Heart right ventricle (tissue), 16 donors: ENCODE data around the gene CSNK1A1L. TPM values are rescaled to one million over a fixed set of nuclear protein-coding genes. Genes with fewer than 3 reads are reported as not detected.

Experiments used
- ATAC-seq, 8 donors: fragments of 200-7000 bp; cut with Tn5 transposase; one replicate each; pipeline ENCODE4 v1.9.1; 2020; ENCODE audit warnings: mild to moderate bottlenecking in 8 of 8, moderate library complexity in 8 of 8, moderate number of reproducible peaks in 1 of 8
- DNase-seq, 2 donors: peaks; one replicate each; pipeline ENCODE4 v3.0.0-alpha.2; 2020
- H3K27ac ChIP-seq, 10 donors: fragments of 200-600 bp; sonication (generic) in 2 of 10; one replicate each; pipeline versions ENCODE4 v1.5.0 to v1.8.0; 2020 to 2022; ENCODE audit warnings: mild to moderate bottlenecking in 3 of 10
- H3K27me3 ChIP-seq, 7 donors: fragments of 200-600 bp; one replicate each; pipeline ENCODE4 v1.8.0; 2021 to 2022; ENCODE audit warnings: mild to moderate bottlenecking in 2 of 7
- H3K36me3 ChIP-seq, 9 donors: fragments of 200-600 bp; sonication (generic) in 1 of 9; one replicate each; pipeline versions ENCODE4 v1.5.0 to v1.8.0; 2020 to 2022; ENCODE audit warnings: mild to moderate bottlenecking in 2 of 9
- H3K4me1 ChIP-seq, 9 donors: fragments of 200-600 bp; sonication (generic) in 1 of 9; one replicate each; pipeline versions ENCODE4 v1.5.0 to v1.8.0; 2020 to 2022; ENCODE audit warnings: mild to moderate bottlenecking in 4 of 9
- H3K4me3 ChIP-seq, 10 donors: fragments of 200-600 bp; sonication (generic) in 2 of 10; one replicate each; pipeline versions ENCODE4 v1.5.0 to v1.8.0; 2020 to 2022; ENCODE audit warnings: mild to moderate bottlenecking in 7 of 10, moderate library complexity in 2 of 10
- H3K9me3 ChIP-seq, 11 donors: fragments of 200-600 bp in 10 of 11; sonication (generic) in 2 of 11; one replicate each; pipeline versions ENCODE4 v1.5.0 to v1.8.0; 2013 to 2022; ENCODE audit warnings: mild to moderate bottlenecking in 2 of 11, control low read depth in 1 of 11, moderate library complexity in 1 of 11
- CTCF ChIP-seq, 9 donors: fragments of 200-600 bp; sonication (generic) in 2 of 9; IDR thresholded peaks; one replicate each; pipeline versions ENCODE4 v1.5.0 to v1.8.0; 2021 to 2022; ENCODE audit warnings: antibody characterized with exemption in 9 of 9, mild to moderate bottlenecking in 5 of 9, moderate library complexity in 1 of 9
- WGBS, 2 donors: extraction: QIAGEN DNeasy Blood & Tissue Kit; methylation state at CpG; one replicate each; pipeline ENCODE4 v1.1.7; 2013; ENCODE audit warnings: inconsistent platforms in 1 of 2; 5-methylcytosine and 5-hydroxymethylcytosine counted together
- intact Hi-C, 10 donors: fragments of 100-400 bp; cut with DNase I; formaldehyde crosslinking; loops; one replicate each; pipeline versions ENCODE4 v1.11.1 to v1.14.2; 2022
- polyA plus RNA-seq, 2 donors: library from polyadenylated mRNA; stranded (reverse); fragments of 200-250 nt; gene quantifications; one replicate each; pipeline ENCODE4 v1.2.3, GENCODE V29; 2013
- total RNA-seq, 10 donors: library from RNA; stranded (reverse); fragmentation: NEBNext Ultra II Directional in 3 of 10; extraction: Animal tissue kit (Norgen Biotek cat#: 25700) in 3 of 10; gene quantifications; one replicate each; pipeline versions ENCODE4 v1.2.1 to v1.2.4, GENCODE V29; 2021 to 2023
- donor health status: Arrhythmogenic right ventricular cardiomyopathy.
- donor health status: ischemic (EF 13 %, LVEDD 7.1; RV severe dilation, severe dysfunction).
- donor health status: healthy with polysubstance abuse.
- donor health status: DM: no; HTN: yes; CAD: no.
- donor health status: DM: no; HTN: no; CAD: no.
- donor health status: ischemic (EF 25% LVEDD 6.9; RV normal size, moderate dysfunction).
- donor health status: ischemic (EF 25% LVEDD 5.7; RV mildly dilated, moderate dysfunction).
- donor health status: healthy.
- donor health status: DM: yes; HTN: yes; CAD: no.
- donor health status: Ischemic cardiomyopathy.
- donor health status: ischemic (EF 35%, LVEDD 5.7; RV mildly dilated, moderate dysfunction).
- donor health status: nonischemic (EF 11% LVEDD 7.7; RV severe dilation, severe dysfunction).
- donor health status: DM: yes; HTN: yes; CAD: no.
- donor health status: PGD.
- donor health status: ischemic (EF 29% LVEDD 5.4; RV normal size, mild dysfunction).
- donor health status: nonischemic (EF 23%, LVEDD 6.1; RV moderate dilation, normal function).

The CSNK1A1L gene
- total and polyA plus RNA-seq, 12 donors = not detected

- DNase-seq = no peak
- H3K9me3 ChIP-seq = peaks cover 0 to 10% (median 0%) of the 10 kb centered on the region in 11 donors
- no peak for TF ChIP-seq CTCF (IDR thresholded peaks at IDR 0.05)
- ATAC-seq = peak in 4 of 8 donors; percentile 37 to 73 (median 53)
- no peaks in the 10 kb centered on the region for H3K36me3 ChIP-seq
- no peaks in the 10 kb centered on the region for H3K27me3 ChIP-seq
- peak overlapping the region in 2 of 10 donors; percentile 24 to 32 for H3K27ac ChIP-seq
- H3K4me1 ChIP-seq = peaks cover 0 to 10% (median 2%) of the 10 kb centered on the region in 9 donors
- H3K4me3 ChIP-seq = no peak overlapping the region
- 54 to 66% methylated on average over 6 of the region's 6 CpGs for WGBS, 2 donors
- intact Hi-C loops = no loop called here
Measured at GRCh38 chr13:37134411-37135041, 29.1 kb upstream of the CSNK1A1L start.

GRCh38 chr13:37132211-37132610 is 26.7 kb upstream of the CSNK1A1L start:
- Histone ChIP-seq H3K4me3 (no peak overlapping the region), H3K9me3 (peaks cover 0 to 10% (median 0%) of the 10 kb centered on the region in 11 donors), H3K4me1 (peaks cover 0 to 27% (median 8%) of the 10 kb centered on the region in 9 donors), H3K36me3 (no peaks in the 10 kb centered on the region), H3K27me3 (no peaks in the 10 kb centered on the region), H3K27ac (no peak overlapping the region)
- no peak for TF ChIP-seq CTCF (IDR thresholded peaks at IDR 0.05)
- WGBS, 2 donors = 89% methylated on average over 2 of the region's 2 CpGs
- intact Hi-C loops = no loop called here
- DNase-seq (no peak), ATAC-seq (no peak)

- ATAC-seq = no peak
Measured at GRCh38 chr13:37131092-37131491, 25.6 kb upstream of the CSNK1A1L start.

GRCh38 chr13:37129866-37130265 is 24.4 kb upstream of the CSNK1A1L start:
- intact Hi-C loops = no loop called here
- no peaks in the 10 kb centered on the region for H3K36me3 ChIP-seq
- DNase-seq = no peak

More at GRCh38 chr13:37131092-37131491, 25.6 kb upstream of the CSNK1A1L start:
- Histone ChIP-seq H3K27ac (no peak overlapping the region), H3K27me3 (no peaks in the 10 kb centered on the region), H3K4me3 (no peak overlapping the region), H3K36me3 (no peaks in the 10 kb centered on the region), H3K9me3 (peaks cover 0 to 10% (median 0%) of the 10 kb centered on the region in 11 donors), H3K4me1 (peaks cover 0 to 35% (median 10%) of the 10 kb centered on the region in 9 donors)
- TF ChIP-seq CTCF (IDR thresholded peaks at IDR 0.05) = no peak
- intact Hi-C loops = no loop called here
- 58 to 72% methylated on average over 3 of the region's 3 CpGs for WGBS, 2 donors
- no peak for DNase-seq

More at GRCh38 chr13:37129866-37130265, 24.4 kb upstream of the CSNK1A1L start:
- Histone ChIP-seq H3K27me3 (no peaks in the 10 kb centered on the region), H3K27ac (no peak overlapping the region), H3K4me3 (no peak overlapping the region), H3K9me3 (peaks cover 0 to 10% (median 0%) of the 10 kb centered on the region in 11 donors), H3K4me1 (peaks cover 0 to 30% (median 8%) of the 10 kb centered on the region in 9 donors)
- no peak for ATAC-seq
- no peak for TF ChIP-seq CTCF (IDR thresholded peaks at IDR 0.05)
- whole genome bisulfite sequencing, 2 donors = 56 to 66% methylated on average over 4 of the region's 4 CpGs
